H1 (cell line): ENCODE measurements around the gene ASCC2. TPM values are rescaled to one million over a fixed set of nuclear protein-coding genes. Genes with fewer than 3 reads are reported as not detected.
A peak's percentile ranks its signal among the peaks of the same experiment; 100 is the strongest.

Source experiments
- CTCF ChIA-PET: fragments of 300-600 bp; sonication (Branson Sonifier 250); formaldehyde crosslinking; loops from one replicate; lab custom pipeline; 2021; ENCODE audit not compliant: partially characterized antibody; lab: Charles Lee
- POLR2A ChIA-PET: fragments of 300-600 bp; sonication (Branson Sonifier 250); formaldehyde crosslinking; loops from one replicate; lab custom pipeline; 2021; ENCODE audit warnings: inconsistent platforms; ENCODE audit not compliant: partially characterized antibody; lab: Charles Lee
- DNase-seq, 2 experiments: peaks; one replicate each; pipeline versions ENCODE4 v3.0.0 to v3.0.0-alpha.2; 2010 to 2022; ENCODE audit warnings: low spot score in 2 of 2, low read depth in 1 of 2, mixed read lengths in 1 of 2
- FAIRE-seq: peaks from 2 replicates; lab custom pipeline; 2011; peaks lifted over from hg19 to GRCh38; lab: Jason Lieb, UNC
- H2AFZ ChIP-seq: 2 replicates; pipeline ENCODE4 v1.8.1; 2012; ENCODE audit warnings: low read length, inconsistent platforms
- H2AK5ac ChIP-seq: 2 replicates; pipeline ENCODE4 v1.6.1; 2013; ENCODE audit warnings: low read depth, low read length
- H2BK120ac ChIP-seq: replicated peaks from 2 replicates; pipeline ENCODE3; 2013; ENCODE audit warnings: low read depth, low read length, inconsistent platforms
- H2BK12ac ChIP-seq: 2 replicates; pipeline ENCODE4 v1.6.1; 2013; ENCODE audit warnings: low read depth, low read length
- H2BK15ac ChIP-seq: 2 replicates; pipeline ENCODE4 v1.6.1; 2013; ENCODE audit warnings: low read length
- H2BK20ac ChIP-seq: 2 replicates; pipeline ENCODE4 v1.6.1; 2013; ENCODE audit warnings: low read length
- H2BK5ac ChIP-seq: 2 replicates; pipeline ENCODE4 v1.6.1; 2013; ENCODE audit warnings: low read depth, low read length
- H3K14ac ChIP-seq: 2 replicates; pipeline ENCODE4 v1.6.1; 2013; ENCODE audit warnings: inconsistent platforms; ENCODE audit not compliant: insufficient read length
- H3K18ac ChIP-seq: 2 replicates; pipeline ENCODE4 v1.6.1; 2013; ENCODE audit warnings: low read length; ENCODE audit errors: extremely low read depth
- H3K23ac ChIP-seq: 2 replicates; pipeline ENCODE4 v1.6.1; 2013; ENCODE audit warnings: inconsistent platforms; ENCODE audit not compliant: insufficient read length
- H3K23me2 ChIP-seq: 2 replicates; pipeline ENCODE4 v1.6.1; 2013; ENCODE audit warnings: low read depth, low read length
- H3K27ac ChIP-seq: 2 replicates; pipeline ENCODE4 v1.6.1; 2011; ENCODE audit warnings: low read depth, low read length, inconsistent platforms
- H3K27me3 ChIP-seq, 4 experiments: replicated peaks in 1 of 4; 1 replicate in 1 of 4; 2 replicates in 3 of 4; pipeline versions ENCODE4 v1.6.1 to v1.8.1; 2011 to 2013; ENCODE audit warnings: low read length in 3 of 4, mild to moderate bottlenecking in 3 of 4, inconsistent platforms in 2 of 4, mixed read lengths in 2 of 4, moderate library complexity in 1 of 4; ENCODE audit not compliant: control insufficient read depth in 3 of 4, insufficient read depth in 3 of 4; ENCODE audit errors: extremely low read depth in 1 of 4
- H3K36me3 ChIP-seq, 4 experiments: 2 replicates each; pipeline versions ENCODE4 v1.6.1 to v1.8.1; 2011 to 2013; ENCODE audit warnings: mild to moderate bottlenecking in 4 of 4, low read length in 3 of 4, moderate library complexity in 2 of 4, control low read depth in 1 of 4, inconsistent platforms in 1 of 4; ENCODE audit not compliant: insufficient read depth in 4 of 4, control insufficient read depth in 2 of 4
- H3K4ac ChIP-seq: replicated peaks from 2 replicates; pipeline ENCODE3; 2013; ENCODE audit warnings: low read length, low read depth, mixed read lengths, inconsistent platforms; ENCODE audit not compliant: insufficient read length
- H3K4me1 ChIP-seq, 4 experiments: replicated peaks in 1 of 4; 1 replicate in 1 of 4; 2 replicates in 3 of 4; pipeline versions ENCODE4 v1.6.1 to v1.8.1; 2011 to 2013; ENCODE audit warnings: low read length in 3 of 4, inconsistent platforms in 2 of 4, mixed read lengths in 1 of 4; ENCODE audit not compliant: insufficient read depth in 4 of 4, control insufficient read depth in 3 of 4
- H3K4me2 ChIP-seq, 2 experiments: 2 replicates each; pipeline versions ENCODE4 v1.6.1 to v1.8.1; 2011 to 2013; ENCODE audit warnings: low read depth in 2 of 2, low read length in 2 of 2, control low read depth in 1 of 2, inconsistent platforms in 1 of 2, mild to moderate bottlenecking in 1 of 2; ENCODE audit not compliant: insufficient read depth in 1 of 2
- H3K4me3 ChIP-seq, 4 experiments: fragments of 200-600, 300-600 bp in 1 of 4; sonication (generic), shearing (Covaris generic), sonication (Bioruptor Twin) in 1 of 4; 2 replicates each; pipeline versions ENCODE4 v1.5.1 to v1.8.1; 2011 to 2016; ENCODE audit warnings: low read length in 4 of 4, low read depth in 3 of 4, control low read depth in 2 of 4, inconsistent platforms in 2 of 4, mild to moderate bottlenecking in 2 of 4, mixed read lengths in 1 of 4, moderate library complexity in 1 of 4; ENCODE audit not compliant: insufficient read depth in 2 of 4; ENCODE audit errors: extremely low read depth in 1 of 4
- H3K56ac ChIP-seq: replicated peaks from 2 replicates; pipeline ENCODE3; 2013; ENCODE audit warnings: low read depth, mild to moderate bottlenecking, mixed read lengths, low read length, inconsistent platforms; ENCODE audit not compliant: insufficient read length
- H3K79me1 ChIP-seq: 2 replicates; pipeline ENCODE4 v1.6.1; 2013; ENCODE audit warnings: low read depth, low read length, control low read depth
- H3K79me2 ChIP-seq, 2 experiments: 2 replicates each; pipeline versions ENCODE4 v1.6.1 to v1.8.1; 2012 to 2013; ENCODE audit warnings: low read length in 2 of 2, mild to moderate bottlenecking in 2 of 2, inconsistent platforms in 1 of 2; ENCODE audit not compliant: insufficient read depth in 2 of 2, control insufficient read depth in 1 of 2
- H3K9ac ChIP-seq, 4 experiments: replicated peaks in 1 of 4; 1 replicate in 1 of 4; 2 replicates in 3 of 4; pipeline versions ENCODE4 v1.6.1 to v1.8.1; 2011 to 2013; ENCODE audit warnings: low read depth in 3 of 4, low read length in 3 of 4, control low read depth in 2 of 4, mild to moderate bottlenecking in 2 of 4, moderate library complexity in 2 of 4, inconsistent platforms in 1 of 4; ENCODE audit errors: extremely low read depth in 1 of 4
- H3K9me3 ChIP-seq, 2 experiments: 2 replicates each; pipeline versions ENCODE4 v1.6.1 to v1.8.1; 2012 to 2013; ENCODE audit warnings: mild to moderate bottlenecking in 2 of 2, moderate library complexity in 2 of 2, control low read depth in 1 of 2, inconsistent platforms in 1 of 2, low read depth in 1 of 2, low read length in 1 of 2, mixed read lengths in 1 of 2; ENCODE audit not compliant: insufficient read depth in 2 of 2
- H4K20me1 ChIP-seq, 2 experiments: replicated peaks in 1 of 2; 2 replicates each; pipeline versions ENCODE3 to v1.8.1; 2011 to 2013; ENCODE audit warnings: inconsistent platforms in 2 of 2, low read length in 2 of 2, mild to moderate bottlenecking in 1 of 2; ENCODE audit not compliant: insufficient read depth in 2 of 2, control insufficient read depth in 1 of 2
- H4K5ac ChIP-seq: 2 replicates; pipeline ENCODE4 v1.6.1; 2013; ENCODE audit warnings: low read length, low read depth, mixed read lengths, inconsistent platforms; ENCODE audit not compliant: insufficient read length
- H4K8ac ChIP-seq: 2 replicates; pipeline ENCODE4 v1.8.0; 2013; ENCODE audit warnings: mild to moderate bottlenecking, moderate library complexity, low read length, inconsistent platforms; ENCODE audit not compliant: insufficient read depth; ENCODE audit errors: extremely low read depth
- H4K91ac ChIP-seq: replicated peaks from 2 replicates; pipeline ENCODE3; 2013; ENCODE audit warnings: low read length, mixed read lengths, inconsistent platforms; ENCODE audit not compliant: insufficient read length
- CBX5 ChIP-seq: fragments of 300-800, 300-1000 bp; sonication (generic); IDR thresholded peaks from 2 replicates; pipeline ENCODE4 v1.7.1; 2016; ENCODE audit warnings: antibody characterized with exemption, low read length, low read depth
- CEBPB ChIP-seq: IDR thresholded peaks from 2 replicates; pipeline ENCODE4 v1.6.1; 2012; ENCODE audit warnings: low read depth, low read length
- CHD2 ChIP-seq: IDR thresholded peaks from 2 replicates; pipeline ENCODE4 v1.6.1; 2012; ENCODE audit warnings: low read length, improper control_type of control experiment
- CTCF ChIP-seq, 3 experiments: IDR thresholded peaks; 1 replicate in 2 of 3; 2 replicates in 1 of 3; pipeline versions ENCODE4 v1.5.1 to v1.6.1; 2011; ENCODE audit warnings: low read length in 3 of 3, mild to moderate bottlenecking in 3 of 3, inconsistent platforms in 2 of 3, low read depth in 1 of 3, moderate library complexity in 1 of 3; ENCODE audit not compliant: insufficient read depth in 1 of 3; ENCODE audit errors: control extremely low read depth in 1 of 3
- EGR1 ChIP-seq: IDR thresholded peaks from 2 replicates; pipeline ENCODE4 v1.6.1; 2011; ENCODE audit warnings: low read depth, low read length, borderline replicate concordance
- JUN ChIP-seq: IDR thresholded peaks from 2 replicates; pipeline ENCODE4 v1.6.1; 2011; ENCODE audit warnings: low read depth, mild to moderate bottlenecking, improper control_type of control experiment, low read length
- MAX ChIP-seq: IDR thresholded peaks from 2 replicates; pipeline ENCODE4 v1.6.1; 2012; ENCODE audit warnings: inconsistent platforms
- POLR2A ChIP-seq, 2 experiments: IDR thresholded peaks; 1 replicate in 1 of 2; 2 replicates in 1 of 2; pipeline ENCODE4 v1.6.1; 2011; ENCODE audit warnings: low read depth in 2 of 2, low read length in 2 of 2, mild to moderate bottlenecking in 2 of 2; ENCODE audit errors: control extremely low read depth in 1 of 2
- SP1 ChIP-seq: IDR thresholded peaks from 2 replicates; pipeline ENCODE4 v1.6.1; 2011; ENCODE audit warnings: low read depth, low read length
- TBP ChIP-seq: IDR thresholded peaks from 2 replicates; pipeline ENCODE4 v1.6.1; 2011; ENCODE audit warnings: low read depth, low read length, improper control_type of control experiment
- WGBS, 2 experiments: shearing (Covaris generic) in 1 of 2; methylation state at CpG; one replicate each; pipeline versions ENCODE4 v1.1.6 to v1.1.7; 2013 to 2015; ENCODE audit warnings: low lambda C conversion rate in 2 of 2, mixed read lengths in 2 of 2, inconsistent platforms in 1 of 2, low coverage in 1 of 2, missing lambda C conversion rate in 1 of 2; ENCODE audit not compliant: insufficient replicate concordance in 2 of 2, insufficient coverage in 1 of 2, insufficient read length in 1 of 2; ENCODE audit errors: extremely low coverage in 1 of 2, missing lambda C conversion rate in 1 of 2; 5-methylcytosine and 5-hydroxymethylcytosine counted together
- polyA plus RNA-seq, 7 experiments: library from polyadenylated mRNA; depleted of rRNA in 3 of 7; stranded (reverse) in 5 of 7; unstranded in 2 of 7; fragments of >200 nt in 5 of 7; fragments of 200-250 nt in 2 of 7; gene quantifications; 1 replicate in 5 of 7; 2 replicates in 1 of 7; 4 replicates in 1 of 7; pipeline versions ENCODE4 v1.2.1 to v1.2.3, GENCODE V29; 2011 to 2013; ENCODE audit warnings: missing spikeins in 2 of 7, mixed read lengths in 2 of 7
- total RNA-seq: library from RNA; stranded (reverse); fragmentation: NEBNext Ultra II Directional; extraction: Animal tissue kit (Norgen Biotek cat#: 25700); gene quantifications from 2 replicates; pipeline ENCODE4 v1.2.1, GENCODE V29; 2021

ASCC2 gene
- total and polyA plus RNA-seq, 2 of the 8 experiments (the other 6 are each of a cell fraction or from before 2014, with no cell fraction given): 35.0 to 35.8 TPM

GRCh38 chr22:29784451-29785361 lies 53.4 kb downstream of the ASCC2 start:
- H3K56ac ChIP-seq: no peak overlapping the region
- peaks cover 0 to 8% (median 0%) of the 10 kb centered on the region in 4 experiments; a peak in 2 of 8 replicates for H3K36me3 ChIP-seq
- no peaks in the 10 kb centered on the region for H4K20me1 ChIP-seq
- no peaks in the 10 kb centered on the region for H3K79me2 ChIP-seq
- H2AFZ ChIP-seq: no peak overlapping the region
- H3K9me3 ChIP-seq: no peaks in the 10 kb centered on the region
- no peak overlapping the region for H4K91ac ChIP-seq
- H2BK120ac ChIP-seq: no peak overlapping the region
- H3K4me2 ChIP-seq: no peak overlapping the region
- WGBS, 2 experiments: 87% methylated on average over 7 of the region's 9 CpGs; no CpG with 5 or more reads in 1 of the 2 experiments
- H3K23me2 ChIP-seq: no peaks in the 10 kb centered on the region
- no peaks in the 10 kb centered on the region for H3K27me3 ChIP-seq
- H3K27ac ChIP-seq: no peak overlapping the region
- FAIRE-seq: no peak
- H2BK12ac ChIP-seq: no peak overlapping the region
- no peak overlapping the region for H2BK20ac ChIP-seq
- H3K4ac ChIP-seq: peak overlapping the region; percentile 14
- no peaks in the 10 kb centered on the region for H3K79me1 ChIP-seq
- no peak overlapping the region for H2AK5ac ChIP-seq
- no peak overlapping the region for H3K23ac ChIP-seq
- H2BK15ac ChIP-seq: no peak overlapping the region
- POLR2A ChIA-PET: interaction anchor here (0.6 to 2.3 kb wide), 2 partner anchors 18 to 304 kb away, joined by 4 to 6 read pairs; partner anchors contain the start of gene ZMAT5
- no peak overlapping the region for H4K8ac ChIP-seq
- peaks cover 0 to 2% (median 0%) of the 10 kb centered on the region in 4 experiments; a peak in 1 of 7 replicates for H3K4me1 ChIP-seq
- H3K18ac ChIP-seq: no peak overlapping the region; the same call in 1 of the 2 replicates
- DNase-seq: no peak
- no peak overlapping the region for H4K5ac ChIP-seq
- no peak overlapping the region for H2BK5ac ChIP-seq
- CTCF ChIA-PET: interaction anchor here (0.6 to 5.4 kb wide), 4 partner anchors 12 to 697 kb away, joined by 3 to 33 read pairs (median 4); no protein-coding TSS in a partner anchor
- no peak overlapping the region for H3K4me3 ChIP-seq
- no peak overlapping the region for H3K9ac ChIP-seq
- no peak overlapping the region for H3K14ac ChIP-seq
- TF ChIP-seq EGR1 (no peak), CHD2 (no peak), CEBPB (no peak), CTCF (IDR thresholded peaks at IDR 0.05; ENCODE audit: control extremely low read depth in 1 of 3, insufficient read depth in 1 of 3, low read depth in 1 of 3, low read length in 3 of 3) (no peak), CBX5 (no peak), MAX (no peak), TBP (no peak), SP1 (no peak), POLR2A (IDR thresholded peaks at IDR 0.05; ENCODE audit: control extremely low read depth in 1 of 2, low read depth in 2 of 2, low read length in 2 of 2) (no peak), JUN (no peak)
